Stomach (tissue), 4 donors: ENCODE data around the gene ARHGAP40.
"Not testable (repeated sequence)": the region's sequence is repeated elsewhere in the genome, so short reads cannot be mapped to it uniquely, and the experiment has no call there.

Source experiments
- CTCF ChIP-seq, 7 experiments: fragments of 450-650 bp in 4 of 7; fragments of 200-600 bp in 3 of 7; sonication (generic) in 3 of 7; IDR thresholded peaks; one replicate each; pipeline ENCODE4 v1.5.1; 2016 to 2019; ENCODE audit warnings: antibody characterized with exemption in 7 of 7, control low read depth in 2 of 7, mild to moderate bottlenecking in 1 of 7
- EP300 ChIP-seq: sonication (generic); formaldehyde crosslinking; IDR thresholded peaks from one replicate; pipeline ENCODE4 v1.6.1; 2017; ENCODE audit warnings: antibody characterized with exemption
- POLR2A ChIP-seq, 4 donors: fragments of 450-650 bp; IDR thresholded peaks; one replicate each; pipeline ENCODE4 v1.6.1; 2016; ENCODE audit warnings: antibody characterized with exemption in 4 of 4, control low read depth in 2 of 4, mild to moderate bottlenecking in 1 of 4, moderate library complexity in 1 of 4

- TF ChIP-seq CTCF (IDR thresholded peaks at IDR 0.05); POLR2A (IDR thresholded peaks at IDR 0.05); EP300: not testable (repeated sequence)
These were observed 9.2 kb upstream of the ARHGAP40 start for GRCh38 chr20:38592411-38592790.
